Body of pancreas (tissue), 4 donors: ENCODE measurements around the gene CCNL2. TPM values are rescaled to one million over a fixed set of nuclear protein-coding genes. Genes with fewer than 3 reads are reported as not detected.

Experiments used
- ATAC-seq: fragments of 150-250 bp; one replicate; pipeline ENCODE4 v1.9.1; 2016
- DNase-seq, 4 donors: peaks; one replicate each; pipeline ENCODE4 v3.0.0-alpha.2; 2019
- H3K27ac ChIP-seq, 4 donors: fragments of 200-600 bp; sonication (generic); 1 replicate in 3 of 4; 2 replicates in 1 of 4; pipeline versions ENCODE4 v1.5.1 to v1.6.1; 2016 to 2019; ENCODE audit warnings: mild to moderate bottlenecking in 1 of 4, mixed read lengths in 1 of 4, moderate library complexity in 1 of 4
- H3K27me3 ChIP-seq, 2 donors: fragments of 200-600 bp; sonication (generic); one replicate each; pipeline ENCODE4 v1.6.0; 2016; ENCODE audit warnings: mild to moderate bottlenecking in 1 of 2
- H3K36me3 ChIP-seq, 2 donors: fragments of 200-600 bp; sonication (generic); replicated peaks in 1 of 2; 2 replicates each; pipeline ENCODE4 v1.5.1; 2016; ENCODE audit warnings: low read depth in 2 of 2; ENCODE audit not compliant: insufficient read depth in 1 of 2
- H3K4me1 ChIP-seq: fragments of 200-600 bp; sonication (generic); one replicate; pipeline ENCODE4 v1.6.0; 2016
- H3K4me3 ChIP-seq, 2 donors: fragments of 200-600 bp; sonication (generic); 1 replicate in 1 of 2; 2 replicates in 1 of 2; pipeline ENCODE4 v1.5.1; 2016 to 2019
- H3K9me3 ChIP-seq, 3 donors: fragments of 200-600 bp; sonication (generic); 1 replicate in 2 of 3; 2 replicates in 1 of 3; pipeline ENCODE4 v1.5.1; 2016
- POLR2A ChIP-seq, 3 donors: fragments of 450-650 bp; IDR thresholded peaks; one replicate each; pipeline ENCODE4 v1.6.1; 2016; ENCODE audit warnings: antibody characterized with exemption in 3 of 3, mild to moderate bottlenecking in 2 of 3
- WGBS, 2 donors: methylation state at CpG; one replicate each; pipeline ENCODE4 v1.1.5; 2017; 5-methylcytosine and 5-hydroxymethylcytosine counted together
- intact Hi-C: fragments of 100-400 bp; cut with DNase I; formaldehyde crosslinking; loops from one replicate; pipeline ENCODE4 v1.15.1; 2023
- total RNA-seq, 2 donors: library from RNA; depleted of rRNA; stranded (reverse); fragments of >200 nt; gene quantifications; one replicate each; pipeline ENCODE4 v1.1.0, GENCODE V29; 2016
- TF ChIP-seq, protein P1 (sequence below), 7 experiments: fragments of 450-650 bp in 4 of 7; fragments of 200-600 bp in 3 of 7; sonication (generic) in 3 of 7; IDR thresholded peaks; one replicate each; pipeline ENCODE4 v1.5.1; 2016 to 2019; ENCODE audit warnings: antibody characterized with exemption in 7 of 7

Gene CCNL2
- total RNA-seq, 2 donors from 2014 or later: 225 to 246 TPM

DNA sequence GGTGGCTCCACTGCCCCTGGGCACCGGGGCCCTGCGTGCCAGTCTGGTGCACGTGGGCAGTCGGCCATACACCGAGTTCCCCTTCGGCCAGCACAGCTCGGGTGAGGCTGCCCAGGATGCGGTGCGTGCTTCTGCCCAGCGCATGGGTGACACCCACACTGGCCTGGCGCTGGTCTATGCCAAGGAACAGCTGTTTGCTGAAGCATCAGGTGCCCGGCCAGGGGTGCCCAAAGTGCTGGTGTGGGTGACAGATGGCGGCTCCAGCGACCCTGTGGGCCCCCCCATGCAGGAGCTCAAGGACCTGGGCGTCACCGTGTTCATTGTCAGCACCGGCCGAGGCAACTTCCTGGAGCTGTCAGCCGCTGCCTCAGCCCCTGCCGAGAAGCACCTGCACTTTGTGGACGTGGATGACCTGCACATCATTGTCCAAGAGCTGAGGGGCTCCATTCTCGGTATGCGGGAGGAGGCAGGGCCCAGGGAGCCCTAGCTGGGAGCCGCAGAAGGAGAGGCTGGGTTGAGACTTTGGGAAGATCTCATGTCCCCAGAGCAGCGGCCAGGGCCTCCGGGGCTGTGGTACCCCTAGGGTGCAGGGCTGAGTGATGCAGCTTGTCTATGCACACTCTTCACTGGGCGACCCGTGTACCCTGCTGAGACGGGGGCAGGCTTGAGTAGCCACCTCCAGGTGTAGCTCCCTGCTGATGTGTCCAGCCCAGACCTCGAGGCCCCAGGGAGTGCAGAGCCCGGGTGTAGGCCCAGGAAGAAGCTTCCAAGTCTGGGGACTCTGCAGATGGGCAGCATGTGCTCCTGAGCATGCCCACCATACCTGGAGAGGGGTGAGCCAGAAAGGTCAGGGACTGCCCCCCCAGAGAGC lies 38.1 kb upstream of the CCNL2 start:
- Histone ChIP-seq H3K4me3 (no peak overlapping the region), H3K9me3 (no peaks in the 10 kb centered on the region), H3K27ac (peak overlapping the region; percentile 54 to 94 (median 79)), H3K4me1 (peaks cover 84% of the 10 kb centered on the region), H3K36me3 (no peaks in the 10 kb centered on the region), H3K27me3 (no peaks in the 10 kb centered on the region)
- intact Hi-C loops: loop anchor here (5.0 kb wide), 1 partner anchor 35 kb away; no protein-coding TSS in a partner anchor
- ATAC-seq: no peak
- WGBS, 2 donors: 42 to 55% methylated on average over 8 to 31 of the region's 31 CpGs
- no peak for TF ChIP-seq POLR2A (IDR thresholded peaks at IDR 0.05)
- TF ChIP-seq, protein P1, sequence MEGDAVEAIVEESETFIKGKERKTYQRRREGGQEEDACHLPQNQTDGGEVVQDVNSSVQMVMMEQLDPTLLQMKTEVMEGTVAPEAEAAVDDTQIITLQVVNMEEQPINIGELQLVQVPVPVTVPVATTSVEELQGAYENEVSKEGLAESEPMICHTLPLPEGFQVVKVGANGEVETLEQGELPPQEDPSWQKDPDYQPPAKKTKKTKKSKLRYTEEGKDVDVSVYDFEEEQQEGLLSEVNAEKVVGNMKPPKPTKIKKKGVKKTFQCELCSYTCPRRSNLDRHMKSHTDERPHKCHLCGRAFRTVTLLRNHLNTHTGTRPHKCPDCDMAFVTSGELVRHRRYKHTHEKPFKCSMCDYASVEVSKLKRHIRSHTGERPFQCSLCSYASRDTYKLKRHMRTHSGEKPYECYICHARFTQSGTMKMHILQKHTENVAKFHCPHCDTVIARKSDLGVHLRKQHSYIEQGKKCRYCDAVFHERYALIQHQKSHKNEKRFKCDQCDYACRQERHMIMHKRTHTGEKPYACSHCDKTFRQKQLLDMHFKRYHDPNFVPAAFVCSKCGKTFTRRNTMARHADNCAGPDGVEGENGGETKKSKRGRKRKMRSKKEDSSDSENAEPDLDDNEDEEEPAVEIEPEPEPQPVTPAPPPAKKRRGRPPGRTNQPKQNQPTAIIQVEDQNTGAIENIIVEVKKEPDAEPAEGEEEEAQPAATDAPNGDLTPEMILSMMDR (IDR thresholded peaks at IDR 0.05): no peak
- peak in 2 of 4 donors; percentile 45 to 53 for DNase-seq

GRCh38 chr1:1436630-1437032 lies 37.5 kb upstream of the CCNL2 start:
- Histone ChIP-seq H3K4me3 (no peak overlapping the region), H3K4me1 (peaks cover 84% of the 10 kb centered on the region), H3K36me3 (no peaks in the 10 kb centered on the region), H3K9me3 (no peaks in the 10 kb centered on the region), H3K27me3 (no peaks in the 10 kb centered on the region), H3K27ac (peak overlapping the region; percentile 54 to 94 (median 86))
- 34% methylated on average over 7 of the region's 7 CpGs; no CpG with 5 or more reads in 1 of the 2 donors for WGBS, 2 donors
- ATAC-seq (no peak), DNase-seq (no peak)
- intact Hi-C loops: loop anchor here (5.0 kb wide), 1 partner anchor 34 kb away; no protein-coding TSS in a partner anchor
- no peak for TF ChIP-seq POLR2A (IDR thresholded peaks at IDR 0.05)
- TF ChIP-seq, protein P1 (IDR thresholded peaks at IDR 0.05): no peak

- DNase-seq (peak in 2 of 4 donors; percentile 41 to 45), ATAC-seq (peak; percentile 3)
- Histone ChIP-seq H3K27me3 (no peaks in the 10 kb centered on the region), H3K36me3 (no peaks in the 10 kb centered on the region), H3K4me1 (peaks cover 84% of the 10 kb centered on the region), H3K4me3 (peak overlapping the region in 1 of 2 donors; percentile 28), H3K27ac (peak overlapping the region; percentile 78 to 94 (median 93)), H3K9me3 (no peaks in the 10 kb centered on the region)
- WGBS, 2 donors: 6 to 20% methylated on average over 2 to 40 of the region's 40 CpGs
- TF ChIP-seq, protein P1 (IDR thresholded peaks at IDR 0.05): no peak
- TF ChIP-seq POLR2A (IDR thresholded peaks at IDR 0.05): no peak
- intact Hi-C loops: loop anchor here (5.0 kb wide), 1 partner anchor 34 kb away; no protein-coding TSS in a partner anchor
Observed at GRCh38 chr1:1435911-1436629, 36.9 kb upstream of the CCNL2 start.

DNA sequence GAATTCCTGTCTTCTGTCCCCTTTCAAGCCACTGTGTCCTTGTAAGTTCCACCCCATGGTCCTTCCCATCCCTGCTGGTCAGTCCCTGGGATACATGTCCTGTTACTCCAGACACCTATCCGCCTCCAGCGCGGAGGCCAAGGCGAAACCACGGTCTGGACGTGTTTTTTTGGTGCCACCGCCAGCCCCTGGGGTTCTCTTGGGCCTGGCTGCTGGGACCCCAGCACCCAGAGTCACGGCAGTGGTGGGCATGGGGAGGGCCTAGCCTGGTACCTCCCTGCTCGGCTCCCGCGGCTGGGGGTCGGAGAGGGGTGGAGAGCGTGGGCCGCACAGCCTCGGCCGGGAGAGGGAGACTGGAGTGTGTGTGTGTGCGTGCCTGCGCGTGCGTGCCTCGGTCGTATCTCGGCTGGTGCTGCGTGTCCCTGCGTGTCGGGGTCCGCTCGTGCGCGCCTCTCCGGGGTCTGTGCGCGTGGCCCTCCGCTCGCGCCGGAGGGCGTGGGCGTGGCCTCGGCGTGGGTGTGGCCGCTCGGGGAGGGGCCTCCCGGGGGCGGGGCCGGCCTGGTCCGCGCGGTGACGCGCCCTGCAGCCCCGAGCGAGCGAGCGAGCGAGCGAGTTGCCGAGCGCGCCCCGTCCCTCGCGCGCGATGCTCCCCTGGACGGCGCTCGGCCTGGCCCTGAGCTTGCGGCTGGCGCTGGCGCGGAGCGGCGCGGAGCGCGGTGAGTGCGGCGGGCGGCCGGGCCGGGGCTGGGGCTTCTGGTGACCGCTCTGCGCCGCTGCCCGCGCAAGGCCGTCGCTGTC lies 36.2 kb upstream of the CCNL2 start, which contains the start of gene VWA1:
VWA1 (plus strand) TSS at position 585 of the 798 bp plus-strand sequence; CDS start at position 644, 59 bp downstream.
- H3K4me3 ChIP-seq: peak within 1 kb of the TSS in 1 of 2 donors; percentile 28
- peaks cover 84% of the 10 kb centered on the region for H3K4me1 ChIP-seq
- H3K27me3 ChIP-seq: no peaks in the 10 kb centered on the region
- H3K27ac ChIP-seq: peak within 1 kb of the TSS; percentile 78 to 94 (median 93)
- peak in 2 of 3 donors; percentile 31 to 44 for TF ChIP-seq POLR2A (IDR thresholded peaks at IDR 0.05)
- TF ChIP-seq, protein P1 (IDR thresholded peaks at IDR 0.05): peak in 1 of 7 experiments; percentile 11
- ATAC-seq (peak; percentile 53), DNase-seq (peak; percentile 67 to 82 (median 72))
- intact Hi-C loops: loop anchor here (5.0 kb wide), 1 partner anchor 33 kb away; no protein-coding TSS in a partner anchor
- no peaks in the 10 kb centered on the region for H3K36me3 ChIP-seq
- 9 to 90% methylated on average over 2 to 84 of the region's 89 CpGs for WGBS, 2 donors
- no peaks in the 10 kb centered on the region for H3K9me3 ChIP-seq
